ENCODE results near the gene XRCC3.

DNA sequence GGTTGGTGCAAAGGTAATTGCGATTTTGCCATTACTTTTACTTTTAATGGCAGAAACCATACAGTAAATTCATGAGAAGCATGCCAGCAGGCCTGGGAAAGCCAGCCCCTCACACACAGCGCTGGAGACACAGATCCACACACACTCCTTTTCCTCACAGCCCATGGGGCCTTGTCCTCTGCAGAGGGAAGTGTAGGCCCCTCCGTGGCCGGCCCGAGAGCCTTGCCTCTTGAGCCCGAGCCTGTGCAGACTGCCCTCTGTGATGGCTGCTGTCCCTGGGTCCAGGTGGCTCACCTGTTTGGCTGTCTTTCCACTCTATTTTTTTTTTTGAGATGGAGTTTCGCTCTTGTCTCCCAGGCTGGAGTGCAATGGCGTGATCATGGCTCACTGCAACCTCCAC lies 39.3 kb downstream of the XRCC3 start:
- TF ChIP-seq, protein P1, sequence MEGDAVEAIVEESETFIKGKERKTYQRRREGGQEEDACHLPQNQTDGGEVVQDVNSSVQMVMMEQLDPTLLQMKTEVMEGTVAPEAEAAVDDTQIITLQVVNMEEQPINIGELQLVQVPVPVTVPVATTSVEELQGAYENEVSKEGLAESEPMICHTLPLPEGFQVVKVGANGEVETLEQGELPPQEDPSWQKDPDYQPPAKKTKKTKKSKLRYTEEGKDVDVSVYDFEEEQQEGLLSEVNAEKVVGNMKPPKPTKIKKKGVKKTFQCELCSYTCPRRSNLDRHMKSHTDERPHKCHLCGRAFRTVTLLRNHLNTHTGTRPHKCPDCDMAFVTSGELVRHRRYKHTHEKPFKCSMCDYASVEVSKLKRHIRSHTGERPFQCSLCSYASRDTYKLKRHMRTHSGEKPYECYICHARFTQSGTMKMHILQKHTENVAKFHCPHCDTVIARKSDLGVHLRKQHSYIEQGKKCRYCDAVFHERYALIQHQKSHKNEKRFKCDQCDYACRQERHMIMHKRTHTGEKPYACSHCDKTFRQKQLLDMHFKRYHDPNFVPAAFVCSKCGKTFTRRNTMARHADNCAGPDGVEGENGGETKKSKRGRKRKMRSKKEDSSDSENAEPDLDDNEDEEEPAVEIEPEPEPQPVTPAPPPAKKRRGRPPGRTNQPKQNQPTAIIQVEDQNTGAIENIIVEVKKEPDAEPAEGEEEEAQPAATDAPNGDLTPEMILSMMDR (IDR thresholded peaks at IDR 0.05) = no peak
- TF ChIP-seq POLR2AphosphoS5 (IDR thresholded peaks at IDR 0.05) = no peak

All from upper lobe of left lung (tissue), 4 donors.